ENCODE results near the gene CDC42BPB.

- TF ChIP-seq CTCF (conservative IDR thresholded peaks at IDR 0.05 in 1 of 2, IDR thresholded peaks at IDR 0.05 in 1 of 2; ENCODE audit: low read depth in 1 of 2, low read length in 2 of 2) = no peak
- no peak for TF ChIP-seq EZH2 (IDR thresholded peaks at IDR 0.05; ENCODE audit: low read length, missing control alignments)
Measured at GRCh38 chr14:102998393-102998792, 59.0 kb downstream of the CDC42BPB start.

Data from fibroblast of lung (primary cell).